Measurements from ENCODE around the gene DHX34. TPM values are rescaled to one million over a fixed set of nuclear protein-coding genes. Genes with fewer than 3 reads are reported as not detected.

Gene DHX34
- total and polyA plus RNA-seq, 2 experiments from 2014 or later: 7.7 to 11.0 TPM

DNA sequence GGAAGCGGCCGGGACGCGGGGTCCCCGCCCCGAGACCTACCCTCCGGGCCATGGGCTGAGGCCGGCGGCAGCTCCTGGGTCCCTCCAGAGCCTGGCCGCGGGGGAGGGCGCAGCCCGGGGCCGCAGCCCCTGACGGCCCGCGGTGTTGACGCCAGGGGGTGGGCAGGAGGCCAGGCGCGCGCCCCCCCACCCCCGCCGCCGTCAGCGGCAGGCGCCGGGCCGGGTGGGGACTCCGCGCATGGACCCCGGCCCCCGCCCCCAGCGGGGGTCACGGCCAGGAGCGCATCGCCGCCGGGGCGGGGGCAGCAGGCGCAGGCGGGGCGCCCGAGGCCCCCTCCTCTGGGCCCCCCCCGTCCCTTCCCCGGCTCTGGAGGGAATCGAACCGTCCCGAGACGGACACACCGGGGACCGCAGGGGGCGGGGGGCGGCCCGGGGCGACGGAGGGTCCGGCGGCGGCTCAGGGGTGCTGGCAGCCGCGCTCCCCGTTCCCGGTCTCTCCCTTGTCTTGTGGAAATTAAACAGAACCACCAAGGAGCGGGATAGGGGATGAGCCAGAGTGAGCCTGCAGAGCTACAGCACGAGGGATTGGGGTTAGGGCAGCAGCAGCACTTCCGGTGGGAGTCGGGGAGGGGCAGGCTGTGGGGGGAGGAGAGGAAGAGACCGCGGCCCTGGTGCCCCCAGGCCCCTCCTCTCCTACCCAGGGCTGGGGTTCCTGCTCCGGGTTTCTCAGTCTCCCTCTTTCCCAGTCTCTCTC lies 70.1 kb downstream of the DHX34 start, which contains the start of gene MEIS3:
MEIS3 (minus strand) TSS at position 498 of the 754 bp plus-strand sequence; CDS start at position 52, 446 bp downstream.
- 1 to 4% methylated on average over 4 to 25 of the region's 70 CpGs for WGBS, 2 experiments (ENCODE audit: low coverage in 1 of 2, low lambda C conversion rate in 2 of 2, missing lambda C conversion rate in 2 of 2)
- H4K20me1 ChIP-seq (ENCODE audit: insufficient read depth): no peaks in the 10 kb centered on the region
- no peaks in the 10 kb centered on the region for H3F3A ChIP-seq (ENCODE audit: insufficient read depth)
- H3K4me1 ChIP-seq (ENCODE audit: insufficient read depth): peaks cover 4% of the 10 kb centered on the region; the same call in 1 of the 2 replicates
- no peaks in the 10 kb centered on the region for H3K9me2 ChIP-seq (ENCODE audit: insufficient read depth)
- peak; percentile 42 for DNase-seq
- peaks cover 35% of the 10 kb centered on the region for H3K27me3 ChIP-seq (replicated peaks; ENCODE audit: insufficient read depth)
- H3K9ac ChIP-seq: peak within 1 kb of the TSS; percentile 73
- H3K4me3 ChIP-seq: peak within 1 kb of the TSS; percentile 91
- 0 out of 2 replicates have a peak within 1 kb of the TSS, but pooled peaks have one; percentile 32 for H2AFZ ChIP-seq
- in situ Hi-C loops (cut with MboI): no loop called here
- no peak for TF ChIP-seq EZH2phosphoT487 (IDR thresholded peaks at IDR 0.05; ENCODE audit: insufficient read depth, low read depth)
- no peak for TF ChIP-seq EZH2 (IDR thresholded peaks at IDR 0.05; ENCODE audit: insufficient read depth, poor library complexity, severe bottlenecking)
- no peak within 1 kb of the TSS for H3K27ac ChIP-seq
- peak within 1 kb of the TSS; percentile 99 for H3K4me2 ChIP-seq (ENCODE audit: unreplicated experiment)
- no peaks in the 10 kb centered on the region for H3K9me3 ChIP-seq (ENCODE audit: low read depth)
- H3K79me2 ChIP-seq (ENCODE audit: insufficient read depth): 0 out of 2 replicates have a peak, but pooled peaks cover 6% of the 10 kb centered on the region
- H3K36me3 ChIP-seq (ENCODE audit: low read depth): peaks cover 2% of the 10 kb centered on the region; the same call in 1 of the 2 replicates

DNA sequence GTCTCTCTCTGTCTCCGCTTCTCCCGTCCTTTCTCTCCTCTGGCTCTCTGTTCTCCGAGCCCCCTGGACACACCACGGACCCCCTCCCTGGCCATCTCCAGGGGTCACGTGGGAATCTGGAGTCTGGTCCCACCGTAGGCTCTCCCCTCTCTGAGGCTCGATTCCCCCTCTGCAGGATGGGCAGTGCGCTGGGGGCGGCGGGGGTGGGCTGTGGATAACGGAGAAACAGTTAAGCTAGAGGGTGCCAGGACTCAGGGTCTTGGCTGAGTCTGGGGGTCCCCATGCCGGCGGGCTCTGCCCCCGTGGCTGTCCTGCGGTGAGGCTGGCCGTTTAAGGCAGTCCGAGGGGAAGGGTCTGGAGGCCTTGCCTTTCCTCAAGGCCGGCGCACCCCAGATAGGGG lies 70.7 kb downstream of the DHX34 start:
- peaks cover 4% of the 10 kb centered on the region; the same call in 1 of the 2 replicates for H3K4me1 ChIP-seq (ENCODE audit: insufficient read depth)
- H4K20me1 ChIP-seq (ENCODE audit: insufficient read depth): no peaks in the 10 kb centered on the region
- no peaks in the 10 kb centered on the region for H3F3A ChIP-seq (ENCODE audit: insufficient read depth)
- H3K4me3 ChIP-seq: no peak overlapping the region
- H3K27ac ChIP-seq: no peak overlapping the region
- H3K27me3 ChIP-seq (replicated peaks; ENCODE audit: insufficient read depth): peaks cover 39% of the 10 kb centered on the region
- DNase-seq: no peak
- no peaks in the 10 kb centered on the region for H3K9me2 ChIP-seq (ENCODE audit: insufficient read depth)
- no peak for TF ChIP-seq EZH2phosphoT487 (IDR thresholded peaks at IDR 0.05; ENCODE audit: insufficient read depth, low read depth)
- TF ChIP-seq EZH2 (IDR thresholded peaks at IDR 0.05; ENCODE audit: insufficient read depth, poor library complexity, severe bottlenecking): peak; percentile 11
- no peak overlapping the region for H3K9ac ChIP-seq
- 20 to 25% methylated on average over 17 to 19 of the region's 19 CpGs for WGBS, 2 experiments (ENCODE audit: low coverage in 1 of 2, low lambda C conversion rate in 2 of 2, missing lambda C conversion rate in 2 of 2)
- H2AFZ ChIP-seq: no peak overlapping the region
- in situ Hi-C loops (cut with MboI): no loop called here
- H3K4me2 ChIP-seq (ENCODE audit: unreplicated experiment): no peak overlapping the region
- H3K36me3 ChIP-seq (ENCODE audit: low read depth): no peaks in the 10 kb centered on the region
- 0 out of 2 replicates have a peak, but pooled peaks cover 6% of the 10 kb centered on the region for H3K79me2 ChIP-seq (ENCODE audit: insufficient read depth)
- H3K9me3 ChIP-seq (ENCODE audit: low read depth): no peaks in the 10 kb centered on the region

DNA sequence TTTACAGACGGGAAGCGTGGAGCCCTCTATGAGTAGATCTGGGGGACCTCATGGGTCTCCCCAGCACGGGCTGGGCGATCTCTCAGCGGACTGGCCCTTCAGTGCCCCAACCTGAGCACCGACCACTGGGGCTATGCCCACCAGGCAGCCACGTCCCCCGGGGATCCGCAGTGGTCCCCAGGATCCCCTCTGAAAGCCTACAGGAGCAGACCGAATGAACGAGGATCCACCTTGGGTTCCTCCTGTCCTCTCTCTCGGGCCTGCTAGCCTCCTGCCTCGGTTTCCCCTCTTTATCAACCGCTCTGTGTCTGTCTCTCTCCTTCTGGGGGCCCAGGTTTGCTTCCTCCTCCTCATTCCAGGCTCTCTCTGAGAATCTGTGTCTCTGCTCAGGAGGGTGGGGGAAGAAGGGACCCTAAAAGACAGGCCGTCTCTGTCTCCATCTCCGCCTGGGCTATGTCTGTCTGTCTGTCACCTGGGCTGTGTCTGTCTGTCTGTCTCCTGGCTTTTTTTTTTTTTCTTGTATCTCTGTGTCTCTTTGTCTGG lies 72.2 kb downstream of the DHX34 start:
- peak overlapping the region; percentile 24 for H3K4me2 ChIP-seq (ENCODE audit: unreplicated experiment)
- in situ Hi-C loops (cut with MboI): no loop called here
- H3K9ac ChIP-seq: no peak overlapping the region
- no peaks in the 10 kb centered on the region for H3K36me3 ChIP-seq (ENCODE audit: low read depth)
- peaks cover 40% of the 10 kb centered on the region for H3K27me3 ChIP-seq (replicated peaks; ENCODE audit: insufficient read depth)
- no peaks in the 10 kb centered on the region for H3K9me3 ChIP-seq (ENCODE audit: low read depth)
- TF ChIP-seq EZH2phosphoT487 (IDR thresholded peaks at IDR 0.05; ENCODE audit: insufficient read depth, low read depth): peak; percentile 63; the same call in 1 of the 2 replicates
- TF ChIP-seq EZH2 (IDR thresholded peaks at IDR 0.05; ENCODE audit: insufficient read depth, poor library complexity, severe bottlenecking): no peak
- DNase-seq: no peak
- WGBS, 2 experiments (ENCODE audit: low coverage in 1 of 2, low lambda C conversion rate in 2 of 2, missing lambda C conversion rate in 2 of 2): 23 to 24% methylated on average over 11 to 16 of the region's 16 CpGs
- no peaks in the 10 kb centered on the region for H4K20me1 ChIP-seq (ENCODE audit: insufficient read depth)
- no peak overlapping the region for H2AFZ ChIP-seq
- H3K4me3 ChIP-seq: no peak overlapping the region
- H3K27ac ChIP-seq: no peak overlapping the region
- peaks cover 4% of the 10 kb centered on the region; the same call in 1 of the 2 replicates for H3K4me1 ChIP-seq (ENCODE audit: insufficient read depth)
- no peaks in the 10 kb centered on the region for H3K9me2 ChIP-seq (ENCODE audit: insufficient read depth)
- no peaks in the 10 kb centered on the region for H3F3A ChIP-seq (ENCODE audit: insufficient read depth)
- H3K79me2 ChIP-seq (ENCODE audit: insufficient read depth): 0 out of 2 replicates have a peak, but pooled peaks cover 6% of the 10 kb centered on the region

DNA sequence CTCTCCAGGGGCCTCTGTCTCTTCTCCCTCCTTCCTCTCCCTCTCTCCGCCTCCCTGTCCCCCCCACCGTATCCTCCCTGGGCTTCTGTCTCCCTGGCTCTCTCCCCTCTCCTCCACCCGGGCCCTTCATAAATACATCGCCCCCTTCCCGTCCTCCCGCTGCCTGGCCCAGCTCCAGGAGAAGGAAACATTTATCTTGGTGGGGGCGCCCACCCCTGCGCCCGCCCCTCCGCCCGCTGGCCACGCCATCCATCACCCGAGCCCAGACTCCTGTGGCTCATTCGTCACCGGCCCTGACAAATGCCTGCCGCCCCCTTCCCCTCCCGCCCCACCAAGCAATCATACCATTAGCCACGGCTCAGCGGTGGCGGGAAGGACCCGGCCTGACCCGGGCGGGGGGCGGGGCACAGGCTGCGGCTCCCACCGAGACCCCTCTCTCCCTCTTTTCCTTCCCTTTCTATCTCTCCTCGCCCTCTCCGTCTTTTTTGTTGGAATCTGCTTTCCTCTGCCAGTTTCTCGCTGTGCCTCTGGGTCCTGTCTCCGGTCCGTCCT lies 72.8 kb downstream of the DHX34 start:
- Histone ChIP-seq H3K36me3 (ENCODE audit: low read depth) (no peaks in the 10 kb centered on the region), H2AFZ (no peak overlapping the region), H3K9me2 (ENCODE audit: insufficient read depth) (no peaks in the 10 kb centered on the region), H3K9me3 (ENCODE audit: low read depth) (no peaks in the 10 kb centered on the region), H3K79me2 (ENCODE audit: insufficient read depth) (0 out of 2 replicates have a peak, but pooled peaks cover 6% of the 10 kb centered on the region), H3F3A (ENCODE audit: insufficient read depth) (no peaks in the 10 kb centered on the region), H4K20me1 (ENCODE audit: insufficient read depth) (no peaks in the 10 kb centered on the region), H3K27me3 (replicated peaks; ENCODE audit: insufficient read depth) (peaks cover 40% of the 10 kb centered on the region), H3K9ac (no peak overlapping the region), H3K4me2 (ENCODE audit: unreplicated experiment) (peak overlapping the region; percentile 24), H3K4me3 (peak overlapping the region; percentile 19; the same call in 1 of the 2 replicates), H3K4me1 (ENCODE audit: insufficient read depth) (peaks cover 4% of the 10 kb centered on the region; the same call in 1 of the 2 replicates), H3K27ac (no peak overlapping the region)
- TF ChIP-seq EZH2 (IDR thresholded peaks at IDR 0.05; ENCODE audit: insufficient read depth, poor library complexity, severe bottlenecking) (no peak), EZH2phosphoT487 (IDR thresholded peaks at IDR 0.05; ENCODE audit: insufficient read depth, low read depth) (no peak; the same call in 1 of the 2 replicates)
- WGBS, 2 experiments (ENCODE audit: low coverage in 1 of 2, low lambda C conversion rate in 2 of 2, missing lambda C conversion rate in 2 of 2): 5 to 6% methylated on average over 9 to 31 of the region's 31 CpGs
- in situ Hi-C loops (cut with MboI): no loop called here
- DNase-seq: peak; percentile 52
